WTC11 (cell line): Measurements from ENCODE around the gene B3GAT1. TPM values are rescaled to one million over a fixed set of nuclear protein-coding genes. Genes with fewer than 3 reads are reported as not detected.

Experiments used
- ATAC-seq: fragments of 200-7000 bp; cut with Tn5 transposase; 2 replicates; pipeline ENCODE4 v1.10.0; 2021; ENCODE audit warnings: mild to moderate bottlenecking, moderate library complexity
- CTCF ChIA-PET: fragments of 300-600 bp; sonication (Branson Sonifier 250); formaldehyde crosslinking; loops from one replicate; lab custom pipeline; 2021; ENCODE audit warnings: antibody characterized with exemption; lab: Charles Lee
- POLR2A ChIA-PET: fragments of 350-600 bp; sonication (Branson Sonifier 250); formaldehyde crosslinking; loops from one replicate; lab custom pipeline; 2021; ENCODE audit warnings: antibody characterized with exemption; lab: Charles Lee
- DNase-seq: peaks from one replicate; pipeline ENCODE4 v3.0.0; 2021; ENCODE audit warnings: low spot score
- H3K27ac Mint-ChIP-seq: 2 replicates; pipeline ENCODE4 v1.8.0; 2021; ENCODE audit warnings: mixed read lengths
- H3K27me3 Mint-ChIP-seq: 2 replicates; pipeline ENCODE4 v1.8.0; 2021; ENCODE audit warnings: low read depth, mild to moderate bottlenecking, moderate library complexity, mixed read lengths
- H3K36me3 Mint-ChIP-seq: 2 replicates; pipeline ENCODE4 v1.8.0; 2021; ENCODE audit warnings: mixed read lengths
- H3K4me1 Mint-ChIP-seq: 2 replicates; pipeline ENCODE4 v1.8.0; 2022; ENCODE audit warnings: mixed read lengths
- H3K4me3 Mint-ChIP-seq: 2 replicates; pipeline ENCODE4 v1.8.0; 2021; ENCODE audit warnings: mild to moderate bottlenecking, moderate library complexity, mixed read lengths
- H3K9me3 Mint-ChIP-seq: 2 replicates; pipeline ENCODE4 v1.8.0; 2021; ENCODE audit warnings: mixed read lengths
- ATF1 ChIP-seq: sonication (generic); formaldehyde crosslinking; IDR thresholded peaks from 2 replicates; pipeline ENCODE4 v1.8.1; 2023; ENCODE audit warnings: mild to moderate bottlenecking, moderate library complexity, missing genetic modification reagents
- CBFB ChIP-seq: sonication (generic); formaldehyde crosslinking; IDR thresholded peaks from 2 replicates; pipeline ENCODE4 v1.8.1; 2022; ENCODE audit warnings: mild to moderate bottlenecking, low read depth, missing genetic modification reagents
- CREB1 ChIP-seq: sonication (generic); formaldehyde crosslinking; IDR thresholded peaks from 2 replicates; pipeline ENCODE4 v1.8.0; 2023; ENCODE audit warnings: mild to moderate bottlenecking, missing genetic modification reagents
- GABPB1 ChIP-seq: sonication (generic); formaldehyde crosslinking; IDR thresholded peaks from 2 replicates; pipeline ENCODE4 v1.8.1; 2023; ENCODE audit warnings: mild to moderate bottlenecking, missing genetic modification reagents
- GRHL2 ChIP-seq: fragments of 250-450 bp; sonication (Bioruptor Pico); IDR thresholded peaks from 2 replicates; pipeline ENCODE4 v1.8.0; 2022; ENCODE audit warnings: mild to moderate bottlenecking, moderate library complexity; ENCODE audit not compliant: insufficient replicate concordance, severe bottlenecking
- JAZF1 ChIP-seq: fragments of 250-450 bp; sonication (Bioruptor Pico); IDR thresholded peaks from 2 replicates; pipeline ENCODE4 v1.9.0; 2021; ENCODE audit warnings: moderate library complexity, mild to moderate bottlenecking, inconsistent platforms
- NFE2L1 ChIP-seq: sonication (generic); formaldehyde crosslinking; IDR thresholded peaks from 2 replicates; pipeline ENCODE4 v1.8.1; 2023; ENCODE audit warnings: missing genetic modification reagents
- NFYB ChIP-seq: sonication (generic); formaldehyde crosslinking; conservative IDR thresholded peaks from 2 replicates; pipeline ENCODE4 v1.8.0; 2022; ENCODE audit warnings: low read depth, missing genetic modification reagents
- NR1H2 ChIP-seq: sonication (generic); formaldehyde crosslinking; IDR thresholded peaks from 2 replicates; pipeline ENCODE4 v1.9.0; 2021; ENCODE audit warnings: mild to moderate bottlenecking, moderate library complexity, missing genetic modification reagents
- SOX15 ChIP-seq: fragments of 250-450 bp; sonication (Bioruptor Pico); IDR thresholded peaks from 2 replicates; pipeline ENCODE4 v1.9.0; 2021; ENCODE audit warnings: mild to moderate bottlenecking
- TEAD1 ChIP-seq: sonication (generic); formaldehyde crosslinking; IDR thresholded peaks from 2 replicates; pipeline ENCODE4 v1.8.0; 2022; ENCODE audit warnings: mild to moderate bottlenecking, missing genetic modification reagents
- ZNF232 ChIP-seq: sonication (generic); formaldehyde crosslinking; IDR thresholded peaks from 2 replicates; pipeline ENCODE4 v1.8.0; 2022; ENCODE audit warnings: mild to moderate bottlenecking, missing genetic modification reagents
- ZNF263 ChIP-seq: sonication (generic); formaldehyde crosslinking; IDR thresholded peaks from 2 replicates; pipeline ENCODE4 v1.8.1; 2022; ENCODE audit warnings: low read depth, mild to moderate bottlenecking, moderate library complexity, missing genetic modification reagents
- ZNF396 ChIP-seq: fragments of 250-450 bp; sonication (Bioruptor Pico); IDR thresholded peaks from 2 replicates; pipeline ENCODE4 v1.8.0; 2021; ENCODE audit warnings: mild to moderate bottlenecking, moderate library complexity, borderline replicate concordance
- total RNA-seq: library from RNA; stranded (reverse); gene quantifications from 3 replicates; pipeline ENCODE4 v1.2.3, GENCODE V29; 2021
- TF ChIP-seq, protein P1 (sequence below): sonication (generic); formaldehyde crosslinking; IDR thresholded peaks from 2 replicates; pipeline ENCODE4 v1.8.0; 2023; ENCODE audit warnings: mild to moderate bottlenecking, missing genetic modification reagents
- TF ChIP-seq, protein P2 (sequence below): sonication (generic); formaldehyde crosslinking; IDR thresholded peaks from 2 replicates; pipeline ENCODE4 v1.8.1; 2023; ENCODE audit warnings: mild to moderate bottlenecking, missing genetic modification reagents, borderline replicate concordance
- TF ChIP-seq, protein P3 (sequence below): fragments of 250-450 bp; sonication (Bioruptor Pico); IDR thresholded peaks from 2 replicates; pipeline ENCODE4 v2.1.2; 2022; ENCODE audit warnings: mild to moderate bottlenecking, moderate library complexity
- TF ChIP-seq, protein P4 (sequence below): sonication (generic); formaldehyde crosslinking; IDR thresholded peaks from 2 replicates; pipeline ENCODE4 v1.8.1; 2022; ENCODE audit warnings: missing genetic modification reagents, borderline replicate concordance
- TF ChIP-seq, protein P5 (sequence below): sonication (generic); formaldehyde crosslinking; IDR thresholded peaks from 2 replicates; pipeline ENCODE4 v1.8.0; 2022; ENCODE audit warnings: mild to moderate bottlenecking, missing genetic modification reagents
- TF ChIP-seq, protein P6 (sequence below): sonication (generic); formaldehyde crosslinking; IDR thresholded peaks from 2 replicates; pipeline ENCODE4 v1.8.1; 2023; ENCODE audit warnings: mild to moderate bottlenecking, missing genetic modification reagents, moderate library complexity
- TF ChIP-seq, protein P7 (sequence below): sonication (generic); formaldehyde crosslinking; IDR thresholded peaks from 2 replicates; pipeline ENCODE4 v1.8.0; 2022; ENCODE audit warnings: mild to moderate bottlenecking, missing genetic modification reagents

Gene B3GAT1
- total RNA-seq, 1 experiment from 2014 or later: 30.0 TPM

DNA sequence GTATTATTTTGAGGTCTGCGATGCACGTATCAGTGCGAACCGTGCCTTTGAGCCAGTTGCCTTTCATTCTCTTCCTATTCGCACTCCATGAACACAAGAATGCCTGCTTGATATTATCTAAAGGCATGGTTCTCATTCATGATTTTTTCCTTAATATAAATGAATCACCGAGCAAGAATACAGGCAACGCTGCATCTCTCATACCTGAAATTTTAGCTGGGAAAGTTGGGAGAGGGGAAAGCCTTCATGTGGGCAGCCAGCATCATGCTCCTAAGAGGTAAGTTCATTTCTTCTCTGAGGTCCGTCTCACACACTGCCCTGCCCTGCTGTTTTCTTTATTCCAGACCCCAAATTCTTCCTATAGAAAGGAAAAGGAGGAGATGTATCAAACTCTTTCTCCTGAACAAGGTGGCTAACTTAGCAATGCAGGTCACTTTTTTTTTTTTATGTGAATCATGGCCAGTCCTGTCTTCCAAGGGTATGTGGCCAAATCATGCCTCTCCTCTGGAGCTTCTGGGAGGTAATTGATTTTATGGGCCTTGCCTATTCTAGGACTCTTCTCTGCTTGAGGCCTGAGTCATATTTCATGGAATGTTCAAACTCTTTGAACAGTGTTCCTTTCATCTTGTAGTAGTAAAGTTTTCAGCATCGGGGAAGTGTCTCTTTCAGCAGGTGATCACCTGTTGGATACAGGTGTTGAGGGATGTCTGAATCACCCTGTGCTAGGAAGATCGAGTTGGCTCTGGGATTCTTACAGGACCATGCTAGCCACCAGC, 77.1 kb downstream of the B3GAT1 start:
- H3K27ac Mint-ChIP-seq: no peak overlapping the region
- no peak for TF ChIP-seq TEAD1 (CRISPR knock-in tag)
- no peak for TF ChIP-seq ATF1 (CRISPR knock-in tag)
- no peak for TF ChIP-seq ZNF396 (CRISPR knock-in tag)
- no peak for TF ChIP-seq NFYB (CRISPR knock-in tag)
- TF ChIP-seq, protein P1, sequence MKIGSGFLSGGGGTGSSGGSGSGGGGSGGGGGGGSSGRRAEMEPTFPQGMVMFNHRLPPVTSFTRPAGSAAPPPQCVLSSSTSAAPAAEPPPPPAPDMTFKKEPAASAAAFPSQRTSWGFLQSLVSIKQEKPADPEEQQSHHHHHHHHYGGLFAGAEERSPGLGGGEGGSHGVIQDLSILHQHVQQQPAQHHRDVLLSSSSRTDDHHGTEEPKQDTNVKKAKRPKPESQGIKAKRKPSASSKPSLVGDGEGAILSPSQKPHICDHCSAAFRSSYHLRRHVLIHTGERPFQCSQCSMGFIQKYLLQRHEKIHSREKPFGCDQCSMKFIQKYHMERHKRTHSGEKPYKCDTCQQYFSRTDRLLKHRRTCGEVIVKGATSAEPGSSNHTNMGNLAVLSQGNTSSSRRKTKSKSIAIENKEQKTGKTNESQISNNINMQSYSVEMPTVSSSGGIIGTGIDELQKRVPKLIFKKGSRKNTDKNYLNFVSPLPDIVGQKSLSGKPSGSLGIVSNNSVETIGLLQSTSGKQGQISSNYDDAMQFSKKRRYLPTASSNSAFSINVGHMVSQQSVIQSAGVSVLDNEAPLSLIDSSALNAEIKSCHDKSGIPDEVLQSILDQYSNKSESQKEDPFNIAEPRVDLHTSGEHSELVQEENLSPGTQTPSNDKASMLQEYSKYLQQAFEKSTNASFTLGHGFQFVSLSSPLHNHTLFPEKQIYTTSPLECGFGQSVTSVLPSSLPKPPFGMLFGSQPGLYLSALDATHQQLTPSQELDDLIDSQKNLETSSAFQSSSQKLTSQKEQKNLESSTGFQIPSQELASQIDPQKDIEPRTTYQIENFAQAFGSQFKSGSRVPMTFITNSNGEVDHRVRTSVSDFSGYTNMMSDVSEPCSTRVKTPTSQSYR (CRISPR knock-in tag): no peak
- no peak for TF ChIP-seq ZNF232 (CRISPR knock-in tag)
- no peak for TF ChIP-seq NR1H2 (CRISPR knock-in tag)
- no peak for TF ChIP-seq GABPB1 (CRISPR knock-in tag)
- TF ChIP-seq, protein P2, sequence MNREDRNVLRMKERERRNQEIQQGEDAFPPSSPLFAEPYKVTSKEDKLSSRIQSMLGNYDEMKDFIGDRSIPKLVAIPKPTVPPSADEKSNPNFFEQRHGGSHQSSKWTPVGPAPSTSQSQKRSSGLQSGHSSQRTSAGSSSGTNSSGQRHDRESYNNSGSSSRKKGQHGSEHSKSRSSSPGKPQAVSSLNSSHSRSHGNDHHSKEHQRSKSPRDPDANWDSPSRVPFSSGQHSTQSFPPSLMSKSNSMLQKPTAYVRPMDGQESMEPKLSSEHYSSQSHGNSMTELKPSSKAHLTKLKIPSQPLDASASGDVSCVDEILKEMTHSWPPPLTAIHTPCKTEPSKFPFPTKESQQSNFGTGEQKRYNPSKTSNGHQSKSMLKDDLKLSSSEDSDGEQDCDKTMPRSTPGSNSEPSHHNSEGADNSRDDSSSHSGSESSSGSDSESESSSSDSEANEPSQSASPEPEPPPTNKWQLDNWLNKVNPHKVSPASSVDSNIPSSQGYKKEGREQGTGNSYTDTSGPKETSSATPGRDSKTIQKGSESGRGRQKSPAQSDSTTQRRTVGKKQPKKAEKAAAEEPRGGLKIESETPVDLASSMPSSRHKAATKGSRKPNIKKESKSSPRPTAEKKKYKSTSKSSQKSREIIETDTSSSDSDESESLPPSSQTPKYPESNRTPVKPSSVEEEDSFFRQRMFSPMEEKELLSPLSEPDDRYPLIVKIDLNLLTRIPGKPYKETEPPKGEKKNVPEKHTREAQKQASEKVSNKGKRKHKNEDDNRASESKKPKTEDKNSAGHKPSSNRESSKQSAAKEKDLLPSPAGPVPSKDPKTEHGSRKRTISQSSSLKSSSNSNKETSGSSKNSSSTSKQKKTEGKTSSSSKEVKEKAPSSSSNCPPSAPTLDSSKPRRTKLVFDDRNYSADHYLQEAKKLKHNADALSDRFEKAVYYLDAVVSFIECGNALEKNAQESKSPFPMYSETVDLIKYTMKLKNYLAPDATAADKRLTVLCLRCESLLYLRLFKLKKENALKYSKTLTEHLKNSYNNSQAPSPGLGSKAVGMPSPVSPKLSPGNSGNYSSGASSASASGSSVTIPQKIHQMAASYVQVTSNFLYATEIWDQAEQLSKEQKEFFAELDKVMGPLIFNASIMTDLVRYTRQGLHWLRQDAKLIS: no peak
- TF ChIP-seq CBFB (CRISPR knock-in tag): no peak
- TF ChIP-seq, protein P3, sequence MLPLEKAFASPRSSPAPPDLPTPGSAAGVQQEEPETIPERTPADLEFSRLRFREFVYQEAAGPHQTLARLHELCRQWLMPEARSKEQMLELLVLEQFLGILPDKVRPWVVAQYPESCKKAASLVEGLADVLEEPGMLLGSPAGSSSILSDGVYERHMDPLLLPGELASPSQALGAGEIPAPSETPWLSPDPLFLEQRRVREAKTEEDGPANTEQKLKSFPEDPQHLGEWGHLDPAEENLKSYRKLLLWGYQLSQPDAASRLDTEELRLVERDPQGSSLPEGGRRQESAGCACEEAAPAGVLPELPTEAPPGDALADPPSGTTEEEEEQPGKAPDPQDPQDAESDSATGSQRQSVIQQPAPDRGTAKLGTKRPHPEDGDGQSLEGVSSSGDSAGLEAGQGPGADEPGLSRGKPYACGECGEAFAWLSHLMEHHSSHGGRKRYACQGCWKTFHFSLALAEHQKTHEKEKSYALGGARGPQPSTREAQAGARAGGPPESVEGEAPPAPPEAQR (CRISPR knock-in tag): no peak
- TF ChIP-seq, protein P4, sequence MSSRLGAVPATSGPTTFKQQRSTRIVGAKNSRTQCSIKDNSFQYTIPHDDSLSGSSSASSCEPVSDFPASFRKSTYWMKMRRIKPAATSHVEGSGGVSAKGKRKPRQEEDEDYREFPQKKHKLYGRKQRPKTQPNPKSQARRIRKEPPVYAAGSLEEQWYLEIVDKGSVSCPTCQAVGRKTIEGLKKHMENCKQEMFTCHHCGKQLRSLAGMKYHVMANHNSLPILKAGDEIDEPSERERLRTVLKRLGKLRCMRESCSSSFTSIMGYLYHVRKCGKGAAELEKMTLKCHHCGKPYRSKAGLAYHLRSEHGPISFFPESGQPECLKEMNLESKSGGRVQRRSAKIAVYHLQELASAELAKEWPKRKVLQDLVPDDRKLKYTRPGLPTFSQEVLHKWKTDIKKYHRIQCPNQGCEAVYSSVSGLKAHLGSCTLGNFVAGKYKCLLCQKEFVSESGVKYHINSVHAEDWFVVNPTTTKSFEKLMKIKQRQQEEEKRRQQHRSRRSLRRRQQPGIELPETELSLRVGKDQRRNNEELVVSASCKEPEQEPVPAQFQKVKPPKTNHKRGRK (CRISPR knock-in tag): no peak
- no peak for TF ChIP-seq NFE2L1
- no peak for TF ChIP-seq GRHL2 (CRISPR knock-in tag)
- TF ChIP-seq CREB1 (CRISPR knock-in tag): no peak
- no peak for TF ChIP-seq SOX15
- POLR2A ChIA-PET: no interaction called here
- peaks cover 24% of the 10 kb centered on the region for H3K4me1 Mint-ChIP-seq
- H3K36me3 Mint-ChIP-seq: no peaks in the 10 kb centered on the region
- peaks cover 38% of the 10 kb centered on the region for H3K27me3 Mint-ChIP-seq
- H3K4me3 Mint-ChIP-seq: no peak overlapping the region
- no peaks in the 10 kb centered on the region for H3K9me3 Mint-ChIP-seq
- DNase-seq (no peak), ATAC-seq (no peak)
- CTCF ChIA-PET: no interaction called here

DNA sequence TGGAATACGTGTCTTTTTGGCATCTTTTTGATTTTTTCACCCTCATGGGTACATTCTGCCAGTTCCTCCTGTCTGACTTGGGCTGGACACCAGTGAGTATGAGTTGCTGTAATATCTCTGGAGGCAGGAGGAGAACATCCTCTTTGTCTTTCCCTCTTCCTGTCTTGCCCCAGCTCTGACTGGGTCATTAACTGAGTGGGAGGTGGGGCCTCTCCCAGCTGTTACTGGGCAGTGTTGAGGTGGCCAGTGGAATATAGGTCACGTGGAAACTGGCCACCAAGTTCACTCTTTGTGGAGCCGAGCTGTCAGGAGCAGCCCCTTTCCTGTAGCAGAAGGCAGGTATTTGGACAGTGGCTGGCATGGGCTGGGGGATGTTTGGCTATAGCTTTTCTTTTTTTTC, 78.1 kb downstream of the B3GAT1 start:
- POLR2A ChIA-PET: no interaction called here
- CTCF ChIA-PET: interaction anchor here (1.0 kb wide), 1 partner anchor 16 kb away, joined by 3 read pairs; no protein-coding TSS in a partner anchor
- ATAC-seq (no peak), DNase-seq (no peak)
- H3K27me3 Mint-ChIP-seq: peaks cover 46% of the 10 kb centered on the region
- H3K4me1 Mint-ChIP-seq: peaks cover 26% of the 10 kb centered on the region
- H3K27ac Mint-ChIP-seq: no peak overlapping the region
- no peak overlapping the region for H3K4me3 Mint-ChIP-seq
- H3K36me3 Mint-ChIP-seq: no peaks in the 10 kb centered on the region
- H3K9me3 Mint-ChIP-seq: no peaks in the 10 kb centered on the region
- TF ChIP-seq, protein P5, sequence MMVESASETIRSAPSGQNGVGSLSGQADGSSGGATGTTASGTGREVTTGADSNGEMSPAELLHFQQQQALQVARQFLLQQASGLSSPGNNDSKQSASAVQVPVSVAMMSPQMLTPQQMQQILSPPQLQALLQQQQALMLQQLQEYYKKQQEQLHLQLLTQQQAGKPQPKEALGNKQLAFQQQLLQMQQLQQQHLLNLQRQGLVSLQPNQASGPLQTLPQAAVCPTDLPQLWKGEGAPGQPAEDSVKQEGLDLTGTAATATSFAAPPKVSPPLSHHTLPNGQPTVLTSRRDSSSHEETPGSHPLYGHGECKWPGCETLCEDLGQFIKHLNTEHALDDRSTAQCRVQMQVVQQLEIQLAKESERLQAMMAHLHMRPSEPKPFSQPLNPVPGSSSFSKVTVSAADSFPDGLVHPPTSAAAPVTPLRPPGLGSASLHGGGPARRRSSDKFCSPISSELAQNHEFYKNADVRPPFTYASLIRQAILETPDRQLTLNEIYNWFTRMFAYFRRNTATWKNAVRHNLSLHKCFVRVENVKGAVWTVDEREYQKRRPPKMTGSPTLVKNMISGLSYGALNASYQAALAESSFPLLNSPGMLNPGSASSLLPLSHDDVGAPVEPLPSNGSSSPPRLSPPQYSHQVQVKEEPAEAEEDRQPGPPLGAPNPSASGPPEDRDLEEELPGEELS: no peak
- TF ChIP-seq NFYB (CRISPR knock-in tag) (no peak), ZNF263 (no peak), JAZF1 (CRISPR knock-in tag) (no peak)
- TF ChIP-seq, protein P6, sequence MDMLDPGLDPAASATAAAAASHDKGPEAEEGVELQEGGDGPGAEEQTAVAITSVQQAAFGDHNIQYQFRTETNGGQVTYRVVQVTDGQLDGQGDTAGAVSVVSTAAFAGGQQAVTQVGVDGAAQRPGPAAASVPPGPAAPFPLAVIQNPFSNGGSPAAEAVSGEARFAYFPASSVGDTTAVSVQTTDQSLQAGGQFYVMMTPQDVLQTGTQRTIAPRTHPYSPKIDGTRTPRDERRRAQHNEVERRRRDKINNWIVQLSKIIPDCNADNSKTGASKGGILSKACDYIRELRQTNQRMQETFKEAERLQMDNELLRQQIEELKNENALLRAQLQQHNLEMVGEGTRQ: no peak
- TF ChIP-seq, protein P7, sequence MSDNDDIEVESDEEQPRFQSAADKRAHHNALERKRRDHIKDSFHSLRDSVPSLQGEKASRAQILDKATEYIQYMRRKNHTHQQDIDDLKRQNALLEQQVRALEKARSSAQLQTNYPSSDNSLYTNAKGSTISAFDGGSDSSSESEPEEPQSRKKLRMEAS (CRISPR knock-in tag): no peak
